HEK293 (cell line): ENCODE measurements around the gene CCDC78.
A peak's percentile ranks its signal among the peaks of the same experiment; 100 is the strongest.

Experiments used
- BCL11B ChIP-seq: fragments of 450-650 bp; formaldehyde crosslinking; IDR thresholded peaks from 2 replicates; pipeline ENCODE4 v1.5.1; 2016; ENCODE audit warnings: low read depth, missing biosample characterization, missing genetic modification characterization
- EGR2 ChIP-seq: fragments of 450-650 bp; formaldehyde crosslinking; IDR thresholded peaks from 2 replicates; pipeline ENCODE4 v1.5.1; 2016; ENCODE audit warnings: low read depth, missing biosample characterization, missing genetic modification characterization
- GLIS2 ChIP-seq: fragments of 450-650 bp; formaldehyde crosslinking; IDR thresholded peaks from 2 replicates; pipeline ENCODE4 v1.5.1; 2016; ENCODE audit warnings: missing biosample characterization, missing genetic modification characterization
- IKZF3 ChIP-seq: fragments of 450-650 bp; IDR thresholded peaks from 2 replicates; pipeline ENCODE4 v1.5.0; 2018; ENCODE audit warnings: missing biosample characterization, mild to moderate bottlenecking, missing genetic modification characterization, moderate library complexity
- KLF9 ChIP-seq: fragments of 450-650 bp; formaldehyde crosslinking; IDR thresholded peaks from 2 replicates; pipeline ENCODE4 v1.5.1; 2016; ENCODE audit warnings: missing biosample characterization, missing genetic modification characterization, low read depth
- OVOL3 ChIP-seq: fragments of 450-650 bp; formaldehyde crosslinking; IDR thresholded peaks from 2 replicates; pipeline ENCODE4 v1.5.1; 2016; ENCODE audit warnings: missing biosample characterization, missing genetic modification characterization
- SP3 ChIP-seq: fragments of 450-650 bp; formaldehyde crosslinking; IDR thresholded peaks from 2 replicates; pipeline ENCODE4 v1.5.1; 2016; ENCODE audit warnings: missing biosample characterization, missing genetic modification characterization
- SP7 ChIP-seq: fragments of 450-650 bp; formaldehyde crosslinking; IDR thresholded peaks from 2 replicates; pipeline ENCODE4 v1.5.1; 2016; ENCODE audit warnings: missing biosample characterization, missing genetic modification characterization
- ZBTB48 ChIP-seq: fragments of 450-650 bp; formaldehyde crosslinking; IDR thresholded peaks from 2 replicates; pipeline ENCODE4 v1.5.1; 2016; ENCODE audit warnings: missing biosample characterization, missing genetic modification characterization
- ZEB2 ChIP-seq: fragments of 450-650 bp; formaldehyde crosslinking; IDR thresholded peaks from 2 replicates; pipeline ENCODE4 v1.5.1; 2016; ENCODE audit warnings: missing biosample characterization, missing genetic modification characterization
- ZFP69B ChIP-seq: fragments of 450-650 bp; formaldehyde crosslinking; IDR thresholded peaks from 2 replicates; pipeline ENCODE4 v1.5.1; 2016; ENCODE audit warnings: missing biosample characterization, missing genetic modification characterization
- ZNF138 ChIP-seq: fragments of 450-650 bp; formaldehyde crosslinking; IDR thresholded peaks from 2 replicates; pipeline ENCODE4 v1.5.1; 2016; ENCODE audit warnings: missing biosample characterization, missing genetic modification characterization, borderline replicate concordance
- ZNF155 ChIP-seq: fragments of 450-650 bp; formaldehyde crosslinking; IDR thresholded peaks from 2 replicates; pipeline ENCODE4 v1.5.1; 2016; ENCODE audit warnings: missing biosample characterization, missing genetic modification characterization
- ZNF157 ChIP-seq: fragments of 450-650 bp; formaldehyde crosslinking; IDR thresholded peaks from 2 replicates; pipeline ENCODE4 v1.5.1; 2016; ENCODE audit warnings: missing biosample characterization, missing genetic modification characterization
- ZNF175 ChIP-seq: fragments of 450-650 bp; formaldehyde crosslinking; IDR thresholded peaks from 2 replicates; pipeline ENCODE4 v1.5.1; 2016; ENCODE audit warnings: missing biosample characterization, missing genetic modification characterization
- ZNF202 ChIP-seq: fragments of 450-650 bp; formaldehyde crosslinking; IDR thresholded peaks from 2 replicates; pipeline ENCODE4 v1.5.1; 2016; ENCODE audit warnings: missing biosample characterization, missing genetic modification characterization, borderline replicate concordance
- ZNF211 ChIP-seq: fragments of 450-650 bp; formaldehyde crosslinking; IDR thresholded peaks from 2 replicates; pipeline ENCODE4 v1.5.1; 2016; ENCODE audit warnings: low read depth, missing biosample characterization, missing genetic modification characterization
- ZNF302 ChIP-seq: fragments of 450-650 bp; formaldehyde crosslinking; IDR thresholded peaks from 2 replicates; pipeline ENCODE4 v1.5.1; 2016; ENCODE audit warnings: missing biosample characterization, missing genetic modification characterization, low read depth
- ZNF341 ChIP-seq: fragments of 450-650 bp; formaldehyde crosslinking; IDR thresholded peaks from 2 replicates; pipeline ENCODE4; 2016; ENCODE audit warnings: low read depth, missing biosample characterization, missing genetic modification characterization
- ZNF510 ChIP-seq: fragments of 450-650 bp; formaldehyde crosslinking; IDR thresholded peaks from 2 replicates; pipeline ENCODE4 v1.5.1; 2018; ENCODE audit warnings: mild to moderate bottlenecking, missing genetic modification characterization, missing biosample characterization; ENCODE audit not compliant: insufficient replicate concordance
- ZNF555 ChIP-seq: fragments of 450-650 bp; formaldehyde crosslinking; conservative IDR thresholded peaks from 2 replicates; pipeline ENCODE4 v1.5.1; 2017; ENCODE audit warnings: missing biosample characterization, mild to moderate bottlenecking, missing genetic modification characterization, inconsistent platforms
- ZNF76 ChIP-seq: fragments of 450-650 bp; formaldehyde crosslinking; IDR thresholded peaks from 2 replicates; pipeline ENCODE4; 2016; ENCODE audit warnings: low read depth, missing biosample characterization, missing genetic modification characterization, borderline replicate concordance
- ZNF792 ChIP-seq: fragments of 450-650 bp; formaldehyde crosslinking; IDR thresholded peaks from 2 replicates; pipeline ENCODE4 v1.5.1; 2016; ENCODE audit warnings: missing biosample characterization, missing genetic modification characterization
- ZNF843 ChIP-seq: fragments of 450-650 bp; formaldehyde crosslinking; IDR thresholded peaks from 2 replicates; pipeline ENCODE4 v1.5.1; 2016; ENCODE audit warnings: missing biosample characterization, missing genetic modification characterization
- TF ChIP-seq, protein P1 (sequence below): fragments of 450-650 bp; formaldehyde crosslinking; IDR thresholded peaks from 2 replicates; pipeline ENCODE4 v1.5.1; 2016; ENCODE audit warnings: missing biosample characterization, missing genetic modification characterization
- TF ChIP-seq, protein P2 (sequence below): fragments of 450-650 bp; formaldehyde crosslinking; IDR thresholded peaks from 2 replicates; pipeline ENCODE4 v1.5.1; 2017; ENCODE audit warnings: missing biosample characterization, missing genetic modification characterization
- TF ChIP-seq, protein P3 (sequence below): fragments of 450-650 bp; formaldehyde crosslinking; IDR thresholded peaks from 2 replicates; pipeline ENCODE4 v1.5.1; 2016; ENCODE audit warnings: missing biosample characterization, missing genetic modification characterization
- TF ChIP-seq, protein P4 (sequence below): fragments of 450-650 bp; formaldehyde crosslinking; IDR thresholded peaks from 2 replicates; pipeline ENCODE4 v1.5.1; 2017; ENCODE audit warnings: missing biosample characterization, missing genetic modification characterization
- TF ChIP-seq, protein P5 (sequence below): fragments of 450-650 bp; formaldehyde crosslinking; IDR thresholded peaks from 2 replicates; pipeline ENCODE4 v1.5.1; 2017; ENCODE audit warnings: missing biosample characterization, missing genetic modification characterization
- TF ChIP-seq, protein P6 (sequence below): IDR thresholded peaks from 2 replicates; pipeline ENCODE4 v1.6.1; 2011; ENCODE audit warnings: mild to moderate bottlenecking, low read depth, low read length, borderline replicate concordance

Gene CCDC78

DNA sequence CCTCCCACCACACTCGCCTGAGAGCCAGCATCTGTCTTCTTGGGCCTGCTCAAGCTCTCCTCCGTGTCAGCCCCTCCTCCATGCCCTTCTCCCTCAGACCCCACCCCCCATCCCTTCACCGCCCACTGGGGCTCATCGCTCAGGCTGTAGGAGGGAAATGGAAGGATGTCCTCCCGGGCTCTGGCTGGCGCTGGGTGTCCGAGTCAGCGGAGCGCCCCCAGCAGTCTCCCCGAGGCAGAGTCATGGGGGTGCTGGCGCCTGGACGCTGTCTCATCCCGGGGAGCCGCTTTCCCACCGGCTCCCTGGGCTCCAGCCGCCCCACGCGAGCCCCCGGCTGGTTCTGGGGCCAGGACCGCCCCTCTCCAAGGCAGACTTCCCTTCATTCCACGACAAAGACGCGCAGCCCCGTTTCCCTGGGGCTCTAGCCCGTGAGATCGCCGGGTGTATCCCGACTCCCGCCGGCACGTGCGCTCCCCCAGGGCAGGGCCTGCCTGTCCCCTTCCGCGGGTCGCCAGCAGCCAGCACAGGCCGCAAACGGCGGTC, 5.7 kb downstream of the CCDC78 start (continued):
- TF ChIP-seq ZNF202 (tag by site-specific recombination) (no peak), ZNF341 (tag by site-specific recombination) (peak; percentile 88), SP7 (0 out of 2 replicates have a peak, but pooled peaks have one; percentile 61), ZEB2 (peak; percentile 83), ZNF157 (no peak), OVOL3 (tag by site-specific recombination) (no peak), ZBTB48 (tag by site-specific recombination) (peak; percentile 54; the same call in 1 of the 2 replicates), ZNF302 (tag by site-specific recombination) (no peak), ZNF843 (peak; percentile 47; the same call in 1 of the 2 replicates), ZNF510 (tag by site-specific recombination) (no peak), ZNF175 (tag by site-specific recombination) (no peak), ZFP69B (0 out of 2 replicates have a peak, but pooled peaks have one; percentile 14), EGR2 (tag by site-specific recombination) (peak; percentile 96), ZNF138 (tag by site-specific recombination) (no peak), SP3 (tag by site-specific recombination) (peak; percentile 81), KLF9 (peak; percentile 60; the same call in 1 of the 2 replicates), BCL11B (tag by site-specific recombination) (peak; percentile 16; the same call in 1 of the 2 replicates), IKZF3 (peak; percentile 9; the same call in 1 of the 2 replicates), ZNF792 (tag by site-specific recombination) (no peak), ZNF76 (peak; percentile 89), ZNF155 (tag by site-specific recombination) (no peak), GLIS2 (tag by site-specific recombination) (peak; percentile 93), ZNF211 (tag by site-specific recombination) (no peak), ZNF555 (tag by site-specific recombination) (no peak)
- TF ChIP-seq, protein P1, sequence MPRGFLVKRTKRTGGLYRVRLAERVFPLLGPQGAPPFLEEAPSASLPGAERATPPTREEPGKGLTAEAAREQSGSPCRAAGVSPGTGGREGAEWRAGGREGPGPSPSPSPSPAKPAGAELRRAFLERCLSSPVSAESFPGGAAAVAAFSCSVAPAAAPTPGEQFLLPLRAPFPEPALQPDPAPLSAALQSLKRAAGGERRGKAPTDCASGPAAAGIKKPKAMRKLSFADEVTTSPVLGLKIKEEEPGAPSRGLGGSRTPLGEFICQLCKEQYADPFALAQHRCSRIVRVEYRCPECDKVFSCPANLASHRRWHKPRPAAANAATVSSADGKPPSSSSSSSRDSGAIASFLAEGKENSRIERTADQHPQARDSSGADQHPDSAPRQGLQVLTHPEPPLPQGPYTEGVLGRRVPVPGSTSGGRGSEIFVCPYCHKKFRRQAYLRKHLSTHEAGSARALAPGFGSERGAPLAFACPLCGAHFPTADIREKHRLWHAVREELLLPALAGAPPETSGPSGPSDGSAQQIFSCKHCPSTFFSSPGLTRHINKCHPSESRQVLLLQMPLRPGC (tag by site-specific recombination), result peak; percentile 66; the same call in 1 of the 2 replicates
- TF ChIP-seq, protein P2, sequence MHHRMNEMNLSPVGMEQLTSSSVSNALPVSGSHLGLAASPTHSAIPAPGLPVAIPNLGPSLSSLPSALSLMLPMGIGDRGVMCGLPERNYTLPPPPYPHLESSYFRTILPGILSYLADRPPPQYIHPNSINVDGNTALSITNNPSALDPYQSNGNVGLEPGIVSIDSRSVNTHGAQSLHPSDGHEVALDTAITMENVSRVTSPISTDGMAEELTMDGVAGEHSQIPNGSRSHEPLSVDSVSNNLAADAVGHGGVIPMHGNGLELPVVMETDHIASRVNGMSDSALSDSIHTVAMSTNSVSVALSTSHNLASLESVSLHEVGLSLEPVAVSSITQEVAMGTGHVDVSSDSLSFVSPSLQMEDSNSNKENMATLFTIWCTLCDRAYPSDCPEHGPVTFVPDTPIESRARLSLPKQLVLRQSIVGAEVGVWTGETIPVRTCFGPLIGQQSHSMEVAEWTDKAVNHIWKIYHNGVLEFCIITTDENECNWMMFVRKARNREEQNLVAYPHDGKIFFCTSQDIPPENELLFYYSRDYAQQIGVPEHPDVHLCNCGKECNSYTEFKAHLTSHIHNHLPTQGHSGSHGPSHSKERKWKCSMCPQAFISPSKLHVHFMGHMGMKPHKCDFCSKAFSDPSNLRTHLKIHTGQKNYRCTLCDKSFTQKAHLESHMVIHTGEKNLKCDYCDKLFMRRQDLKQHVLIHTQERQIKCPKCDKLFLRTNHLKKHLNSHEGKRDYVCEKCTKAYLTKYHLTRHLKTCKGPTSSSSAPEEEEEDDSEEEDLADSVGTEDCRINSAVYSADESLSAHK, result peak; percentile 22; the same call in 1 of the 2 replicates
- TF ChIP-seq, protein P3, sequence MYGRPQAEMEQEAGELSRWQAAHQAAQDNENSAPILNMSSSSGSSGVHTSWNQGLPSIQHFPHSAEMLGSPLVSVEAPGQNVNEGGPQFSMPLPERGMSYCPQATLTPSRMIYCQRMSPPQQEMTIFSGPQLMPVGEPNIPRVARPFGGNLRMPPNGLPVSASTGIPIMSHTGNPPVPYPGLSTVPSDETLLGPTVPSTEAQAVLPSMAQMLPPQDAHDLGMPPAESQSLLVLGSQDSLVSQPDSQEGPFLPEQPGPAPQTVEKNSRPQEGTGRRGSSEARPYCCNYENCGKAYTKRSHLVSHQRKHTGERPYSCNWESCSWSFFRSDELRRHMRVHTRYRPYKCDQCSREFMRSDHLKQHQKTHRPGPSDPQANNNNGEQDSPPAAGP (tag by site-specific recombination), result 0 out of 2 replicates have a peak, but pooled peaks have one; percentile 27
- TF ChIP-seq, protein P4, sequence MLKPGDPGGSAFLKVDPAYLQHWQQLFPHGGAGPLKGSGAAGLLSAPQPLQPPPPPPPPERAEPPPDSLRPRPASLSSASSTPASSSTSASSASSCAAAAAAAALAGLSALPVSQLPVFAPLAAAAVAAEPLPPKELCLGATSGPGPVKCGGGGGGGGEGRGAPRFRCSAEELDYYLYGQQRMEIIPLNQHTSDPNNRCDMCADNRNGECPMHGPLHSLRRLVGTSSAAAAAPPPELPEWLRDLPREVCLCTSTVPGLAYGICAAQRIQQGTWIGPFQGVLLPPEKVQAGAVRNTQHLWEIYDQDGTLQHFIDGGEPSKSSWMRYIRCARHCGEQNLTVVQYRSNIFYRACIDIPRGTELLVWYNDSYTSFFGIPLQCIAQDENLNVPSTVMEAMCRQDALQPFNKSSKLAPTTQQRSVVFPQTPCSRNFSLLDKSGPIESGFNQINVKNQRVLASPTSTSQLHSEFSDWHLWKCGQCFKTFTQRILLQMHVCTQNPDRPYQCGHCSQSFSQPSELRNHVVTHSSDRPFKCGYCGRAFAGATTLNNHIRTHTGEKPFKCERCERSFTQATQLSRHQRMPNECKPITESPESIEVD (tag by site-specific recombination), result no peak
- TF ChIP-seq, protein P5, sequence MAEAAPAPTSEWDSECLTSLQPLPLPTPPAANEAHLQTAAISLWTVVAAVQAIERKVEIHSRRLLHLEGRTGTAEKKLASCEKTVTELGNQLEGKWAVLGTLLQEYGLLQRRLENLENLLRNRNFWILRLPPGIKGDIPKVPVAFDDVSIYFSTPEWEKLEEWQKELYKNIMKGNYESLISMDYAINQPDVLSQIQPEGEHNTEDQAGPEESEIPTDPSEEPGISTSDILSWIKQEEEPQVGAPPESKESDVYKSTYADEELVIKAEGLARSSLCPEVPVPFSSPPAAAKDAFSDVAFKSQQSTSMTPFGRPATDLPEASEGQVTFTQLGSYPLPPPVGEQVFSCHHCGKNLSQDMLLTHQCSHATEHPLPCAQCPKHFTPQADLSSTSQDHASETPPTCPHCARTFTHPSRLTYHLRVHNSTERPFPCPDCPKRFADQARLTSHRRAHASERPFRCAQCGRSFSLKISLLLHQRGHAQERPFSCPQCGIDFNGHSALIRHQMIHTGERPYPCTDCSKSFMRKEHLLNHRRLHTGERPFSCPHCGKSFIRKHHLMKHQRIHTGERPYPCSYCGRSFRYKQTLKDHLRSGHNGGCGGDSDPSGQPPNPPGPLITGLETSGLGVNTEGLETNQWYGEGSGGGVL, result 0 out of 2 replicates have a peak, but pooled peaks have one; percentile 17
- TF ChIP-seq, protein P6, sequence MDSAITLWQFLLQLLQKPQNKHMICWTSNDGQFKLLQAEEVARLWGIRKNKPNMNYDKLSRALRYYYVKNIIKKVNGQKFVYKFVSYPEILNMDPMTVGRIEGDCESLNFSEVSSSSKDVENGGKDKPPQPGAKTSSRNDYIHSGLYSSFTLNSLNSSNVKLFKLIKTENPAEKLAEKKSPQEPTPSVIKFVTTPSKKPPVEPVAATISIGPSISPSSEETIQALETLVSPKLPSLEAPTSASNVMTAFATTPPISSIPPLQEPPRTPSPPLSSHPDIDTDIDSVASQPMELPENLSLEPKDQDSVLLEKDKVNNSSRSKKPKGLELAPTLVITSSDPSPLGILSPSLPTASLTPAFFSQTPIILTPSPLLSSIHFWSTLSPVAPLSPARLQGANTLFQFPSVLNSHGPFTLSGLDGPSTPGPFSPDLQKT, result no peak
